Measurements from ENCODE around the gene OFD1.

The OFD1 gene

DNA sequence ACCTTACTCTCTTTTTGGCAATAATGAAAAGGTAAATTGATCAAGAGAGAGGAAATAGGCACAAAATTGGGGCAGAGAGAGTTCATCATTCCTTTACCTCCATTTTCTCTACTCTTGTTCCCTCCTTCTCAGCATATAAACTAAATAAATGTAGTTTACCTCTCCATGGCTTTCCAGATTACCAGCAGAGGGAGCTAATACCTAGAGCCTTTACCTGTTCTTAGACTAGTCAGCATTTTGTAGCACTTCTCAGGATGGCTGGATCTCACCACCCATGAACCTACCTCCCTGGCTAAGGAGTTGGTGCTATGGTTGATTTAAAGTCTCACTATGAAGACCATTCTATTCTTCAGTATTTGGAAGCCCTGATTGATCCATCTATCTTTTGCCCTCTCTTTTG lies 15.7 kb downstream of the OFD1 start:
- no peak for DNase-seq

DNA sequence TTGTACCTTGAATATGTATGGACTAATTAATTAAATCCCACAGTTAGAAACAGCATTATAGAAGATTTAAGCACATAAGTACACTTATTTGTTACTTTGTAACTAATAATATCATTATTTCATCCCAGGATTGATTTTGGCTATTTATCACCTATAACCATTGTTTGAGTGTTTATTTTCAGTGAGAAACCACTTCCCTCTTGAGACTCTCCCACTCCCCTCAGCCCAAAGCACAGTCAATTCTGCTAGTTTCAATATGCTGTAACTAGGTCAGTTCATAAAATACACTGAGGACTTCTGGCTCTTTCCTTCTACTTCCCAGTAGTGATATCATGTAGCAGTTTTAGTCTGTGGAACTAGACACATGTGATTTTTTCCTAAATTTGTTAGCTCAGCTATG lies 16.3 kb downstream of the OFD1 start:
- DNase-seq = no peak

DNA sequence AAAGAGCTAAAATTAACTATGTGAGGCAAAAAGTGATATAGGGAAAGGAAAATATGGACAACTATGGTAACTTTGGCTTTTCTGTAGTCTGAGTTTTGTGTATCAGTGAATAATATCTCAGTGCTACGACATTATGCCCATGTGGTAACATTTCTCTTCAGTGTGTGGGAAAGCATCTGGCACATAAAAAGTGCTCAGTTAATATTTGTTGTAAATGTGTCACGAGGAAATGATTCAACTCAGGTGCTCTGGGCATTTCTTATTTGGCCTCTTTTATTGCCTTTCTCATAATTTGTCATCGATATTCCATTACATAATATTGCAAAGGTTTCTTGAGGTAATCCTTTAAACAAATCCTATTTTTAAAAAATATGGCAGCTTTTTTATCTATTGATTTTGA lies 17.6 kb downstream of the OFD1 start:
- no peak for DNase-seq

DNA sequence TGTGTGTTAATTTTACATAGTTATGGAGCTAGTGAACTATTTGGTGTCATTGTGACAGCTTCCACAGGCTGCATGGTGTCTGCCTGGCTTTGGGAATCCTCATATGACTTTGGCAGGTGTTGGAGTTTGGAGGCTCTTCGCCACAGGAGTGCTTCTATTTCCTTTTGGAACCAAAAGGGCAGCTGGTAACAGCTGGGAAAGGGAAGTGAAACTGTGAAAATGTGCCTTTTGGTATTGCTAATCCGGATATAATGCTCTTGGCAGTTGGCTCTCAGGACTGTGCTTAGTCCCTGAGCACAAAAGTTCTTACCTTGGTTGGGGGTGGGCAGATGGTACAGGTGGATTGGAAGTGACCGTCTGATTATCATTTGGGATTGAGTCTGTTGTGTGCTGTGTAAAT lies 18.1 kb downstream of the OFD1 start:
- DNase-seq = no peak

DNA sequence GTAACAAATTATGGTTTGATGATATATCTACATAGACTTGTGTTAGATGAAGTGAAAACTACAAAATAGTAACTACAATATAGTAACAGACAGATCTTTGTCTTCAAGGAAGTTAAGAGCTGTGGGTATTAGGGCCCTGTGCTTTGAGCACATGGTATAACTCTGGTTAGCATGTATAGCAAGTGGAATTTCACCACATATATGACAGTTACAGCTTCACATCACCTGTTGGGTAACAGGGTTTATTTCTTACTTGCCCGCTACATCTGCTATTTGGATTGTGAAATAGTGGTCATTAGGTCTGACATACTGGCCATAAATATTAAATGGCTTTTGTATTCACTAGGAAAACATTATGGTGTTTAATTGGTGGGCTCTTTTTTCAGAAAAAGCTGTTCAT lies 20.2 kb downstream of the OFD1 start:
- no peak for DNase-seq

DNA sequence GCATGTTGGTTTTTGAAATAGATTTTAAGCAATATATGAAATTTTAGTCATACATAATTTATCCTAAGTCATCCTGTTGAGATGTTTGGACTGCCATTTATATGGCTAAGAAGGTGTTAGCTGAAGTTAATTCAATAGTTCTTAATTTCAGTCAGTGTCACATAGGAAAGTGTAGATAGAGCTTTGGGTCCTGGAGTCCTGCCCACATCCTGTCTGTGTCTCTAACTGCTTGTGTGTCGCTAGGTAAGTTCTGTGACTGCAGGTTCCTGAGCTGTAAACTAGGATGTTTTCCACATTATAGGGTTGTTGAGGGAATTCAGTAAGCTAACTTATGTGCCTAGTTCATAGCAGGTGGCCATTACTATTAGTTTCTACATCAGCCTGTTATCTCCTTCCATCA lies 20.7 kb downstream of the OFD1 start:
- DNase-seq = no peak

- no peak for DNase-seq
Observed at GRCh38 chrX:13756381-13756780, 21.8 kb downstream of the OFD1 start.

DNA sequence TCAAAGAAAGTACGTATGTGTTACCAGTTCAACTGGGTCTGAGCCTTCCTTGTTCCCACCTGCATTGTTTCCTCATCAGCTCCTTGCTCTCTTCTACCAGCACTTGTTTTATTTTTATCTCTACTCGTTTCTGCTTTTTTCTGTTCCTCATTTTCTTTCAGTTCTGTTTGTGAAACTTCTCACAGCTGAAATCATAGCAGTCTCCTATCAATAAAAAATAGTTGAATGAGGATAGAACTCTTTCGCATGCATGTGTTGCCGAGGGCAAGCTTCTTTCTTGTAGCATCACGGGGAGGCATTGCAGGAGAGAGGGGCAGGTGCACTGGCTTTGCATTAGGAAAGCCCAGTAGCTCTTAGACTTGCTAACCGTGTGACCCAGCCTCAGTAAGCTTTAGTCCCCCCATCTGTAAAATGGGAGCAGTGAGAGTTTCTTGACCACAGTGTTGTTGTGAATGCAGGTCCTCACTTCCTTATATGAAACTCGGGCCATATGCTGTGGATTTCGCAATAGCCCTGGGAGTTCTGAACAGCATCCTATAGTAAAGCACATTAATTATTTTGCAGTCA lies 24.7 kb downstream of the OFD1 start:
- no peak for DNase-seq

- DNase-seq = peak in 3 of 56 donors; percentile 2 to 16 (median 5)
Observed at GRCh38 chrX:13760426-13760825, 25.9 kb downstream of the OFD1 start.

GRCh38 chrX:13761606-13762414 lies 27.3 kb downstream of the OFD1 start:
- DNase-seq = no peak

GRCh38 chrX:13763489-13763888 lies 28.9 kb downstream of the OFD1 start:
- DNase-seq = peak in 40 of 56 donors; percentile 1 to 62 (median 22)

- DNase-seq = peak in 7 of 56 donors; percentile 3 to 20 (median 5)
Observed at GRCh38 chrX:13764281-13764680, 29.7 kb downstream of the OFD1 start.

- peak in 30 of 56 donors; percentile 2 to 59 (median 10) for DNase-seq
Observed at GRCh38 chrX:13764765-13765164, 30.2 kb downstream of the OFD1 start.

DNA sequence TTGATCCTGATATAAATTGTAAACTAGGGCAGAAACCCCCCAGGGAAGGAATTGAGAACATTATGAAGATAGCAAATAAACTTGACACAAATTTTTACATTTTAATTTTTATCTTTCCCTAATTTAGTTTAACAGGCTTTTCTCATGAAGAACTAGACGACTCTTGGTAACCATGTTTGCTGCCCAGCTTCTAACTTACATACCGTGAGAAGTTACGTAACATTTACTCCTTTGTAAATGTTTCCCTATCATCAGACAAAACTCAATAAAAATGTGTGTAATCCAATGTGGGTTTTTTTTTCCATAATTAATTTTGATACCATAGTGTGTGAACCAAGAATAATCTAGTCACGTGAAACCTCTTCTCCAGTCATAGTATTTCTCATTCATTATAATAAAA lies 34.4 kb downstream of the OFD1 start:
- DNase-seq = no peak

- DNase-seq = no peak
Observed at GRCh38 chrX:13770013-13770535, 35.5 kb downstream of the OFD1 start.

DNA sequence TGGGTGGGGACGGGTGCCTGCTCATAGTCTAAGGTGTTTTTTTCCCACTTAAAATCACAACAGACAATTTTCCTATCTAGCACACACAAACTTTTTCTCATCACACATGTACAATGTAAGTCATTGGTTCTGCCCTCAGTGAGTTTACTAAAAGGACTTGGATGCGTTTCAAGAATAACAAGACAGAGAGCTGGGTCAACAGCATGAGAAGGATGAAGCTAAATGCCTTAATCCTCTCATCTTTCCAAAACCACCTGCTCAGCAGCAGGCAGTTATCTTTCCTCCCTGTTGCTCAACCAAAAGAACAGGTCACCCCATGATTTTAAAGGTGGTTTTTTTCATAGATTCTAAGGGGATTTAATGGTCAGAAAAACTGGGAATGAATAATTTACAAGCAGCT lies 40.1 kb downstream of the OFD1 start:
- DNase-seq = no peak

DNA sequence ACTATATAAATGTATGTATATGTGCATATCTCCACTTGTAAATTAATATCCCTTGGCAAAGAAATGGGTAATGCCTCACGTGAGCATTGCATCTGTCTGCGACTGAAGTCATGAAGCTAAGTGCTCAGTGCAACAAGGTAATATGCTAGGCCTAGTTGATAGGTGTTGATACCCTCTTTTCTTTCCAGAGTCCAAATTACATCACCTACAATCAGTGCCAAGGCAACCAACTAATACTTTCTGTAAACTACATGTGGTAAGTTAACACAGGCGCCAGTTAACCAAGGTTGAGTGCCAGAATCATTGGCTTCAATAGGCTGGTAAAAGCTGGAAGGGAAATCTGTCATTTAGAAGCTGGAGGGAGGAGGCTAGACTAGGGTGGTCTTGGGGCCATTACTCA lies 41.3 kb downstream of the OFD1 start:
- no peak for DNase-seq

GRCh38 chrX:13776387-13776786 lies 41.8 kb downstream of the OFD1 start:
- DNase-seq = no peak

DNA sequence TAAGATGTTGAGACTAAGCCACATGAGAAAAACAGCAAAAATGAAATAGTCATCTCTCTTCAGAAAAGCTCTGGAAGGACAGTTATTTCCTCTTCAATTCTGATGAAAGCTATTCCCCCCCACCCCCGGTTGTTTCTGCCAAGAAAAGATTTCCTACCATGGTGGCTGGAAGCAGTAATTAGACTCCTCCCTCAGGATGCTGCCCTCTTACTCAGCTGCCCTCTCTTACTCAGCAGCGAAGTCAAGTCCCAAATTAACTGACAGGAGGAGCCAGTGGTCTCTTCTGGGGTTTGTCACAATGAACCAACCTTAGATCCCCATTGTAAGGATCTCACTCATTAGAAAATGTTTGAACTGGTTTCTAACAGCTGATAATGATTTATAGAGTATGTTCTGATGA lies 44.4 kb downstream of the OFD1 start:
- DNase-seq = no peak

DNA sequence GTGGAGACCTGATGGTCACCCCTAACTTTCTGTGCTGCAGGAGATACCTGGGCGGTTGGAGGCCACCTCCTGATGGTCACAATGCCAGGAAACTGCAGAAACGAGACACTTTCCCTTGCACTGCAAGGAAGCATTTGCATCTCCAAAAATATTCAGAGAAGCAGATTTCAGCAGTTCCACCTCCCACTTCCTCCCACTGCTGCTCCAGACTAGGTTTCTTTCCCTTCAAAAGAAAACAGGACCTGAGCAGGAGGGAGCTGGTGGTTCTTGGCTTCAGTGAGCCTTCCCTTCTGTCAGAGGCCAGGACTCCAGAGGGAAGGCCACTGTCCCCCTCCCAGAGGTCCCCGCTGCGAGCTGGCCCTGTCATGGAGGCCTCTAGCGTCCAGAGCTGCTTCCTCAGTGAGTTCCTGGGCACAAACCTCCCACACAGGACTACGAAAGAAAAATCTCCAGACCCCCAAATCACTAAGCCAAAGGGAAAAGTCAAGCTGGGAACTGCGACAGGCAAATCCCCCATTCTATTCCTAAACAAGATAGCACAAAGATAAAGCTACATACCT lies 46.4 kb downstream of the OFD1 start:
- DNase-seq = peak in 1 of 56 donors; percentile 11

GRCh38 chrX:13786048-13786447 lies 51.5 kb downstream of the OFD1 start:
- DNase-seq = no peak

Data from amygdala (tissue), 56 donors.